ENCODE results near the gene ACAA2.

DNA sequence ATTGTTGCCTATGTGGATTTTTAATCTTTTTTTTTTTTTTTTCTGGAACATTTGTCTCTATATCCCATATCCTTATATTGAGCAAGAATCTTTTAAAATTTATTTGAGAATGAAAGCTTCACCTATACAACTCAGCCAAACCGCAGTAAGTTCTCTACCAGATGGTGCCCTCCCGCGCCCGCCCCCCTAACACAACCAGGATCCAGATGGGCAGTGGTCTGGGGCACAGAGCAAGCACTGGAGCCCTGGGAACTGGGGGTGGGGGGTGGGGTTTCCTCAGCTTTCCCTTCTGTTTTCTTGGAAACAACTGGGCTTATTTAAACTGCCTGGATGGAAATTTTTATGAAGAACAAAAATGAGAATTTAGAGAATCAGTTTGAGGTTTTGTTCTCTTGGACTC lies 74.6 kb downstream of the ACAA2 start:
- TF ChIP-seq, protein P1, sequence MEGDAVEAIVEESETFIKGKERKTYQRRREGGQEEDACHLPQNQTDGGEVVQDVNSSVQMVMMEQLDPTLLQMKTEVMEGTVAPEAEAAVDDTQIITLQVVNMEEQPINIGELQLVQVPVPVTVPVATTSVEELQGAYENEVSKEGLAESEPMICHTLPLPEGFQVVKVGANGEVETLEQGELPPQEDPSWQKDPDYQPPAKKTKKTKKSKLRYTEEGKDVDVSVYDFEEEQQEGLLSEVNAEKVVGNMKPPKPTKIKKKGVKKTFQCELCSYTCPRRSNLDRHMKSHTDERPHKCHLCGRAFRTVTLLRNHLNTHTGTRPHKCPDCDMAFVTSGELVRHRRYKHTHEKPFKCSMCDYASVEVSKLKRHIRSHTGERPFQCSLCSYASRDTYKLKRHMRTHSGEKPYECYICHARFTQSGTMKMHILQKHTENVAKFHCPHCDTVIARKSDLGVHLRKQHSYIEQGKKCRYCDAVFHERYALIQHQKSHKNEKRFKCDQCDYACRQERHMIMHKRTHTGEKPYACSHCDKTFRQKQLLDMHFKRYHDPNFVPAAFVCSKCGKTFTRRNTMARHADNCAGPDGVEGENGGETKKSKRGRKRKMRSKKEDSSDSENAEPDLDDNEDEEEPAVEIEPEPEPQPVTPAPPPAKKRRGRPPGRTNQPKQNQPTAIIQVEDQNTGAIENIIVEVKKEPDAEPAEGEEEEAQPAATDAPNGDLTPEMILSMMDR (IDR thresholded peaks at IDR 0.05): no peak
- TF ChIP-seq POLR2A (IDR thresholded peaks at IDR 0.05): no peak

All from prostate gland (tissue), 2 donors.